Hepatocyte (in vitro differentiated cells): Measurements from ENCODE around the gene CAPN12.

ENCODE experiments used
- EZH2 ChIP-seq: fragments of 200-600 bp; sonication (generic); IDR thresholded peaks from 2 replicates; pipeline ENCODE4 v1.6.1; 2016; ENCODE audit warnings: antibody characterized with exemption, mild to moderate bottlenecking, borderline replicate concordance
- EZH2phosphoT487 ChIP-seq: fragments of 200-600 bp; sonication (generic); IDR thresholded peaks from one replicate; pipeline ENCODE4 v1.6.1; 2018; ENCODE audit warnings: antibody characterized with exemption, mild to moderate bottlenecking, low read depth, moderate library complexity; ENCODE audit not compliant: unreplicated experiment, severe bottlenecking
- TF ChIP-seq, protein P1 (sequence below): fragments of 200-600 bp; sonication (generic); IDR thresholded peaks from 2 replicates; pipeline ENCODE4 v1.5.1; 2016; ENCODE audit warnings: antibody characterized with exemption, mild to moderate bottlenecking; ENCODE audit not compliant: poor library complexity

DNA sequence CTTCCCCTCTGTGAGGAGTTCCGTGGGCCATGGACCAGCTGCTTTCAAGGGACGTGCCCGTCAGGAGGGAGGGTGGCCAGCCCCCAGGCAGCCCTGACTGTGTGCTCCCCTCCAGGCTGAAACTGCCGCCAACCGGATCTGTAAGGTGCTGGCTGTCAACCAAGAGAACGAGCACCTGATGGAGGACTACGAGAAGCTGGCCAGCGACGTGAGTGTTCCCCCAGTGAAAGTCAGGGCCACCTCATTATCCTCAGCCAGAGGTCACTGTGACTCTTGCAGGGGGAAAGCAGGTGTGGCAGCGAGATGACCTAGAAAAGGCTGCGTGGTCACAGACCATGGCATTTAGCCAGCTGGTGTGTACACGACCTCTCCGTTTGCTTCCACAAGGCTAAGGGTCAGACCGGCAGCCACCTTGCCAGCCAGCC lies 29.9 kb downstream of the CAPN12 start:
- TF ChIP-seq, protein P1, sequence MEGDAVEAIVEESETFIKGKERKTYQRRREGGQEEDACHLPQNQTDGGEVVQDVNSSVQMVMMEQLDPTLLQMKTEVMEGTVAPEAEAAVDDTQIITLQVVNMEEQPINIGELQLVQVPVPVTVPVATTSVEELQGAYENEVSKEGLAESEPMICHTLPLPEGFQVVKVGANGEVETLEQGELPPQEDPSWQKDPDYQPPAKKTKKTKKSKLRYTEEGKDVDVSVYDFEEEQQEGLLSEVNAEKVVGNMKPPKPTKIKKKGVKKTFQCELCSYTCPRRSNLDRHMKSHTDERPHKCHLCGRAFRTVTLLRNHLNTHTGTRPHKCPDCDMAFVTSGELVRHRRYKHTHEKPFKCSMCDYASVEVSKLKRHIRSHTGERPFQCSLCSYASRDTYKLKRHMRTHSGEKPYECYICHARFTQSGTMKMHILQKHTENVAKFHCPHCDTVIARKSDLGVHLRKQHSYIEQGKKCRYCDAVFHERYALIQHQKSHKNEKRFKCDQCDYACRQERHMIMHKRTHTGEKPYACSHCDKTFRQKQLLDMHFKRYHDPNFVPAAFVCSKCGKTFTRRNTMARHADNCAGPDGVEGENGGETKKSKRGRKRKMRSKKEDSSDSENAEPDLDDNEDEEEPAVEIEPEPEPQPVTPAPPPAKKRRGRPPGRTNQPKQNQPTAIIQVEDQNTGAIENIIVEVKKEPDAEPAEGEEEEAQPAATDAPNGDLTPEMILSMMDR: no peak
- no peak for TF ChIP-seq EZH2
- no peak for TF ChIP-seq EZH2phosphoT487
